LoVo (cell line): ENCODE data around the gene PUS7.
"Not testable (repeated sequence)": the region's sequence is repeated elsewhere in the genome, so short reads cannot be mapped to it uniquely, and the experiment has no call there.

ENCODE experiments used
- DNase-seq: peaks from one replicate; pipeline ENCODE4 v3.0.0-alpha.2; 2016; ENCODE audit warnings: low spot score

The PUS7 gene

GRCh38 chr7:105448181-105448580 is 73.9 kb downstream of the PUS7 start:
- DNase-seq = no peak

GRCh38 chr7:105444342-105444987 is 77.6 kb downstream of the PUS7 start:
- no peak for DNase-seq

- DNase-seq = not testable (repeated sequence)
Observed at GRCh38 chr7:105442214-105442613, 79.9 kb downstream of the PUS7 start.

- DNase-seq = peak; percentile 64
Observed at GRCh38 chr7:105439174-105439893, 82.7 kb downstream of the PUS7 start.

- DNase-seq = no peak
Observed at GRCh38 chr7:105438847-105439173, 83.3 kb downstream of the PUS7 start.

GRCh38 chr7:105438254-105438653 is 83.8 kb downstream of the PUS7 start:
- DNase-seq = no peak

GRCh38 chr7:105437356-105437755 is 84.7 kb downstream of the PUS7 start:
- DNase-seq = not testable (repeated sequence)

GRCh38 chr7:105429746-105430612 is 92.1 kb downstream of the PUS7 start:
- DNase-seq = peak; percentile 68

- DNase-seq = no peak
Observed at GRCh38 chr7:105426606-105427146, 95.4 kb downstream of the PUS7 start.

GRCh38 chr7:105423987-105424386 is 98.1 kb downstream of the PUS7 start:
- DNase-seq = no peak

- DNase-seq = no peak
Observed at GRCh38 chr7:105413887-105414437, 108.1 kb downstream of the PUS7 start.

GRCh38 chr7:105410774-105411173 is 111.3 kb downstream of the PUS7 start:
- DNase-seq = not testable (repeated sequence)

GRCh38 chr7:105409775-105410174 is 112.3 kb downstream of the PUS7 start:
- DNase-seq = not testable (repeated sequence)

- DNase-seq = no peak
Observed at GRCh38 chr7:105408791-105409410, 113.2 kb downstream of the PUS7 start.
